GM23338 (cell line): Measurements from ENCODE around the gene ELMOD3. TPM values are rescaled to one million over a fixed set of nuclear protein-coding genes. Genes with fewer than 3 reads are reported as not detected.

Source experiments
- ATAC-seq: fragments of 200-7000 bp; cut with Tn5 transposase; 3 replicates; pipeline ENCODE4 v1.9.1; 2020
- DNase-seq: peaks from one replicate; pipeline ENCODE4 v3.0.0-alpha.2; 2015; ENCODE audit warnings: low spot score
- H2AFZ ChIP-seq: fragments of 200-600 bp; sonication (generic); 2 replicates; pipeline ENCODE4 v1.8.0; 2016; ENCODE audit warnings: antibody characterized with exemption, mild to moderate bottlenecking, moderate library complexity
- H3F3A ChIP-seq: fragments of 200-600 bp; sonication (generic); replicated peaks from 2 replicates; pipeline ENCODE4 v1.8.0; 2017; ENCODE audit warnings: antibody characterized with exemption, mixed run types, low read depth
- H3K27ac ChIP-seq: fragments of 200-600 bp; sonication (generic); 2 replicates; pipeline ENCODE4 v1.6.1; 2016; ENCODE audit warnings: low read depth
- H3K27me3 ChIP-seq: fragments of 200-600 bp; sonication (generic); 2 replicates; pipeline ENCODE4 v1.8.0; 2016; ENCODE audit warnings: mild to moderate bottlenecking, mixed run types, moderate library complexity; ENCODE audit not compliant: insufficient read depth
- H3K36me3 ChIP-seq: fragments of 200-600 bp; sonication (generic); 2 replicates; pipeline ENCODE4 v1.8.0; 2016; ENCODE audit warnings: mild to moderate bottlenecking; ENCODE audit not compliant: insufficient read depth
- H3K4me1 ChIP-seq: fragments of 200-600 bp; sonication (generic); 2 replicates; pipeline ENCODE4 v1.8.0; 2016; ENCODE audit warnings: mild to moderate bottlenecking, moderate library complexity; ENCODE audit not compliant: insufficient read depth
- H3K4me2 ChIP-seq: fragments of 200-600 bp; sonication (generic); 2 replicates; pipeline ENCODE4 v1.7.1; 2017; ENCODE audit warnings: mixed run types
- H3K4me3 ChIP-seq: fragments of 200-600 bp; sonication (generic); 2 replicates; pipeline ENCODE4 v1.6.1; 2016; ENCODE audit warnings: mixed run types
- H3K79me2 ChIP-seq: fragments of 200-600 bp; sonication (generic); replicated peaks from 2 replicates; pipeline ENCODE4 v1.8.0; 2017; ENCODE audit warnings: mild to moderate bottlenecking; ENCODE audit not compliant: insufficient read depth
- H3K9me2 ChIP-seq: fragments of 200-600 bp; sonication (generic); 2 replicates; pipeline ENCODE4 v1.8.0; 2017; ENCODE audit not compliant: insufficient read depth
- H4K20me1 ChIP-seq: fragments of 200-600 bp; sonication (generic); replicated peaks from 2 replicates; pipeline ENCODE4 v1.8.0; 2017; ENCODE audit warnings: mild to moderate bottlenecking; ENCODE audit not compliant: insufficient read depth
- H3K27ac Mint-ChIP-seq: 2 replicates; pipeline ENCODE4 v1.8.0; 2020; ENCODE audit warnings: inconsistent platforms, mild to moderate bottlenecking, moderate library complexity, mixed read lengths
- H3K27me3 Mint-ChIP-seq: 3 replicates; pipeline ENCODE4 v1.8.0; 2022; ENCODE audit warnings: low read depth, mild to moderate bottlenecking, moderate library complexity, mixed read lengths, inconsistent platforms; ENCODE audit not compliant: insufficient read depth, poor library complexity
- H3K36me3 Mint-ChIP-seq: 3 replicates; pipeline ENCODE4 v1.8.0; 2021; ENCODE audit warnings: low read depth, mild to moderate bottlenecking, inconsistent platforms, moderate library complexity, mixed read lengths
- H3K4me1 Mint-ChIP-seq: 3 replicates; pipeline ENCODE4 v1.8.0; 2020; ENCODE audit warnings: mild to moderate bottlenecking, inconsistent platforms, mixed read lengths
- H3K4me3 Mint-ChIP-seq: 3 replicates; pipeline ENCODE4 v1.8.0; 2021; ENCODE audit warnings: moderate library complexity, mild to moderate bottlenecking, inconsistent platforms, mixed read lengths
- H3K9me3 Mint-ChIP-seq: 3 replicates; pipeline ENCODE4 v1.8.0; 2020; ENCODE audit warnings: moderate library complexity, mild to moderate bottlenecking, inconsistent platforms, mixed read lengths
- CREB1 ChIP-seq: fragments of 250-450 bp; sonication (Bioruptor Pico); IDR thresholded peaks from 2 replicates; pipeline ENCODE4 v1.5.0; 2020; ENCODE audit warnings: low read depth, mild to moderate bottlenecking, moderate library complexity
- ETS1 ChIP-seq: IDR thresholded peaks from 2 replicates; pipeline ENCODE4 v1.6.1; 2016; ENCODE audit warnings: antibody characterized with exemption
- EZH2 ChIP-seq: fragments of 200-600 bp; sonication (generic); IDR thresholded peaks from one replicate; pipeline ENCODE4 v1.8.0; 2017; ENCODE audit warnings: antibody characterized with exemption, mild to moderate bottlenecking, low read depth; ENCODE audit not compliant: unreplicated experiment
- EZH2phosphoT487 ChIP-seq: fragments of 200-600 bp; sonication (generic); IDR thresholded peaks from one replicate; pipeline ENCODE4 v1.8.1; 2018; ENCODE audit warnings: antibody characterized with exemption; ENCODE audit not compliant: unreplicated experiment
- JUNB ChIP-seq: IDR thresholded peaks from one replicate; pipeline ENCODE4 v1.6.1; 2016; ENCODE audit warnings: antibody characterized with exemption; ENCODE audit not compliant: unreplicated experiment
- NANOG ChIP-seq: IDR thresholded peaks from 2 replicates; pipeline ENCODE4 v1.6.1; 2016; ENCODE audit warnings: antibody characterized with exemption, borderline replicate concordance
- POLR2AphosphoS5 ChIP-seq: IDR thresholded peaks from 2 replicates; pipeline ENCODE4 v1.6.1; 2016; ENCODE audit warnings: antibody characterized with exemption, low read depth
- REST ChIP-seq: IDR thresholded peaks from one replicate; pipeline ENCODE4 v1.6.1; 2018; ENCODE audit warnings: antibody characterized with exemption; ENCODE audit not compliant: unreplicated experiment
- STAT1 ChIP-seq: IDR thresholded peaks from one replicate; pipeline ENCODE4 v1.6.1; 2016; ENCODE audit warnings: antibody characterized with exemption; ENCODE audit not compliant: unreplicated experiment
- ZNF114 ChIP-seq: fragments of 250-450 bp; sonication (Bioruptor Pico); IDR thresholded peaks from 2 replicates; pipeline ENCODE4 v1.5.0; 2020; ENCODE audit warnings: mild to moderate bottlenecking, moderate library complexity
- ZNF331 ChIP-seq: fragments of 250-450 bp; sonication (Bioruptor Pico); IDR thresholded peaks from 2 replicates; pipeline ENCODE4 v1.5.0; 2020; ENCODE audit warnings: low read depth, mild to moderate bottlenecking, moderate library complexity
- ZNF462 ChIP-seq: fragments of 250-450 bp; sonication (Bioruptor Pico); IDR thresholded peaks from 2 replicates; pipeline ENCODE4 v1.5.0; 2020; ENCODE audit warnings: mild to moderate bottlenecking, moderate library complexity
- polyA plus RNA-seq: library from polyadenylated mRNA; unstranded; fragments of >200 nt; fragmentation: Nextera tagmentation; extraction: Ambion mirVana; gene quantifications from 2 replicates; pipeline ENCODE4 v1.2.1, GENCODE V29; 2016
- total RNA-seq: library from RNA; depleted of rRNA; stranded (reverse); fragments of >200 nt; shearing (Covaris generic); gene quantifications from 2 replicates; pipeline ENCODE4 v1.2.3, GENCODE V29; 2014
- TF ChIP-seq, protein P1 (sequence below), 2 experiments: fragments of 200-600 bp in 1 of 2; sonication (generic) in 1 of 2; conservative IDR thresholded peaks; 2 replicates each; pipeline versions ENCODE4 v1.5.1 to v1.6.1; 2016 to 2017; ENCODE audit warnings: antibody characterized with exemption in 2 of 2, low read depth in 2 of 2, mild to moderate bottlenecking in 2 of 2, moderate library complexity in 1 of 2

Gene ELMOD3
- total and polyA plus RNA-seq, 2 experiments from 2014 or later, result 8.6 to 8.9 TPM

- DNase-seq (no peak), ATAC-seq (no peak)
- Mint-ChIP-seq H3K9me3 (no peaks in the 10 kb centered on the region; the same call in 2 of the 3 replicates), H3K36me3 (peaks cover 8% of the 10 kb centered on the region; the same call in 2 of the 3 replicates), H3K4me3 (no peak overlapping the region), H3K4me1 (no peaks in the 10 kb centered on the region), H3K27me3 (peaks cover under 1% of the 10 kb centered on the region), H3K27ac (no peak overlapping the region)
- no peaks in the 10 kb centered on the region for H4K20me1 ChIP-seq
- H3K4me3 ChIP-seq, result no peak overlapping the region
- H3K9me2 ChIP-seq, result no peaks in the 10 kb centered on the region
- H3K79me2 ChIP-seq, result no peaks in the 10 kb centered on the region
- H2AFZ ChIP-seq, result no peak overlapping the region
- no peaks in the 10 kb centered on the region for H3F3A ChIP-seq
- H3K4me2 ChIP-seq, result no peak overlapping the region
- no peaks in the 10 kb centered on the region for H3K27me3 ChIP-seq
- no peaks in the 10 kb centered on the region for H3K36me3 ChIP-seq
- H3K4me1 ChIP-seq, result no peaks in the 10 kb centered on the region
- no peak overlapping the region for H3K27ac ChIP-seq
- TF ChIP-seq POLR2AphosphoS5, result no peak
- TF ChIP-seq REST, result no peak
- no peak for TF ChIP-seq EZH2
- TF ChIP-seq ETS1, result no peak
- no peak for TF ChIP-seq NANOG
- TF ChIP-seq, protein P1, sequence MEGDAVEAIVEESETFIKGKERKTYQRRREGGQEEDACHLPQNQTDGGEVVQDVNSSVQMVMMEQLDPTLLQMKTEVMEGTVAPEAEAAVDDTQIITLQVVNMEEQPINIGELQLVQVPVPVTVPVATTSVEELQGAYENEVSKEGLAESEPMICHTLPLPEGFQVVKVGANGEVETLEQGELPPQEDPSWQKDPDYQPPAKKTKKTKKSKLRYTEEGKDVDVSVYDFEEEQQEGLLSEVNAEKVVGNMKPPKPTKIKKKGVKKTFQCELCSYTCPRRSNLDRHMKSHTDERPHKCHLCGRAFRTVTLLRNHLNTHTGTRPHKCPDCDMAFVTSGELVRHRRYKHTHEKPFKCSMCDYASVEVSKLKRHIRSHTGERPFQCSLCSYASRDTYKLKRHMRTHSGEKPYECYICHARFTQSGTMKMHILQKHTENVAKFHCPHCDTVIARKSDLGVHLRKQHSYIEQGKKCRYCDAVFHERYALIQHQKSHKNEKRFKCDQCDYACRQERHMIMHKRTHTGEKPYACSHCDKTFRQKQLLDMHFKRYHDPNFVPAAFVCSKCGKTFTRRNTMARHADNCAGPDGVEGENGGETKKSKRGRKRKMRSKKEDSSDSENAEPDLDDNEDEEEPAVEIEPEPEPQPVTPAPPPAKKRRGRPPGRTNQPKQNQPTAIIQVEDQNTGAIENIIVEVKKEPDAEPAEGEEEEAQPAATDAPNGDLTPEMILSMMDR (conservative IDR thresholded peaks at IDR 0.05; ENCODE audit: low read depth in 2 of 2), result no peak
- no peak for TF ChIP-seq STAT1
- no peak for TF ChIP-seq JUNB
- no peak for TF ChIP-seq EZH2phosphoT487
- TF ChIP-seq ZNF462 (CRISPR knock-in tag), result no peak
- no peak for TF ChIP-seq ZNF331 (CRISPR knock-in tag)
- TF ChIP-seq CREB1 (CRISPR knock-in tag), result no peak
- no peak for TF ChIP-seq ZNF114 (CRISPR knock-in tag)
Observed at GRCh38 chr2:85371045-85371444, 16.5 kb downstream of the ELMOD3 start.
